SK-N-SH treated with all-trans-retinoic acid at 6 μM for 48 hours (cell line): ENCODE results near the gene MYO16.
A peak's percentile ranks its signal among the peaks of the same experiment; 100 is the strongest.

Source experiments
- ATAC-seq: fragments of 200-7000 bp; cut with Tn5 transposase; 3 replicates; pipeline ENCODE4 v1.9.1; 2020; ENCODE audit warnings: mild to moderate bottlenecking, moderate library complexity
- ARNTL ChIP-seq: fragments of 450-650 bp; formaldehyde crosslinking; IDR thresholded peaks from 2 replicates; pipeline ENCODE4 v1.5.0; 2020; ENCODE audit warnings: low read depth, mild to moderate bottlenecking, moderate library complexity, borderline replicate concordance
- BACH2 ChIP-seq: fragments of 250-450 bp; sonication (Bioruptor Pico); IDR thresholded peaks from 2 replicates; pipeline ENCODE4 v1.9.0; 2021; ENCODE audit warnings: mild to moderate bottlenecking, borderline replicate concordance
- CSDC2 ChIP-seq: fragments of 250-450 bp; sonication (Bioruptor Pico); IDR thresholded peaks from 2 replicates; pipeline ENCODE4 v1.5.0; 2020; ENCODE audit warnings: mild to moderate bottlenecking, moderate library complexity
- ESRRG ChIP-seq: fragments of 250-450 bp; sonication (Bioruptor Pico); IDR thresholded peaks from 2 replicates; pipeline ENCODE4 v1.6.1; 2021; ENCODE audit warnings: mild to moderate bottlenecking
- GLIS3 ChIP-seq: fragments of 250-450 bp; sonication (Bioruptor Pico); IDR thresholded peaks from 2 replicates; pipeline ENCODE4 v1.5.0; 2020; ENCODE audit warnings: mild to moderate bottlenecking, moderate library complexity
- ISL1 ChIP-seq: fragments of 250-450 bp; sonication (Bioruptor Pico); IDR thresholded peaks from 2 replicates; pipeline ENCODE4 v2.1.2; 2022; ENCODE audit warnings: mild to moderate bottlenecking, moderate library complexity
- OSR1 ChIP-seq: fragments of 250-450 bp; sonication (Bioruptor Pico); IDR thresholded peaks from 2 replicates; pipeline ENCODE4 v1.8.0; 2022; ENCODE audit warnings: moderate library complexity, mild to moderate bottlenecking, inconsistent platforms
- PPARA ChIP-seq: fragments of 250-450 bp; sonication (Bioruptor Pico); IDR thresholded peaks from 2 replicates; pipeline ENCODE4 v1.5.0; 2020; ENCODE audit warnings: mild to moderate bottlenecking, borderline replicate concordance
- RARB ChIP-seq: fragments of 250-450 bp; sonication (Bioruptor Pico); IDR thresholded peaks from 2 replicates; pipeline ENCODE4 v1.8.0; 2021; ENCODE audit warnings: mild to moderate bottlenecking, moderate library complexity
- SNAI2 ChIP-seq: fragments of 250-450 bp; sonication (Bioruptor Pico); IDR thresholded peaks from 2 replicates; pipeline ENCODE4 v1.5.0; 2020; ENCODE audit warnings: mild to moderate bottlenecking, moderate library complexity
- TCF4 ChIP-seq: fragments of 250-450 bp; sonication (Bioruptor Pico); IDR thresholded peaks from 2 replicates; pipeline ENCODE4 v1.8.0; 2021; ENCODE audit warnings: mild to moderate bottlenecking, moderate library complexity, borderline replicate concordance
- ZC3H10 ChIP-seq: fragments of 250-450 bp; sonication (Bioruptor Pico); IDR thresholded peaks from 2 replicates; pipeline ENCODE4 v1.5.1; 2021; ENCODE audit warnings: mild to moderate bottlenecking, moderate library complexity
- ZNF565 ChIP-seq: fragments of 450-650 bp; formaldehyde crosslinking; conservative IDR thresholded peaks from 2 replicates; pipeline ENCODE4 v1.5.0; 2020; ENCODE audit warnings: low read depth, mild to moderate bottlenecking, moderate library complexity
- ZNF70 ChIP-seq: fragments of 450-650 bp; formaldehyde crosslinking; IDR thresholded peaks from 2 replicates; pipeline ENCODE4 v1.5.0; 2020; ENCODE audit warnings: mild to moderate bottlenecking, moderate library complexity
- ZNF8 ChIP-seq: fragments of 450-650 bp; formaldehyde crosslinking; IDR thresholded peaks from 2 replicates; pipeline ENCODE4 v1.5.0; 2020; ENCODE audit warnings: mild to moderate bottlenecking, moderate library complexity
- TF ChIP-seq, protein P1 (sequence below): fragments of 250-450 bp; sonication (Bioruptor Pico); IDR thresholded peaks from 2 replicates; pipeline ENCODE4 v1.5.0; 2020; ENCODE audit warnings: mild to moderate bottlenecking, moderate library complexity
- TF ChIP-seq, protein P2 (sequence below): fragments of 250-450 bp; sonication (Bioruptor Pico); IDR thresholded peaks from 2 replicates; pipeline ENCODE4 v1.5.1; 2021; ENCODE audit warnings: mild to moderate bottlenecking, moderate library complexity
- TF ChIP-seq, protein P3 (sequence below): fragments of 250-450 bp; sonication (Bioruptor Pico); IDR thresholded peaks from 2 replicates; pipeline ENCODE4 v1.8.0; 2020; ENCODE audit warnings: mild to moderate bottlenecking, moderate library complexity, borderline replicate concordance
- TF ChIP-seq, protein P4 (sequence below): fragments of 250-450 bp; sonication (Bioruptor Pico); IDR thresholded peaks from 2 replicates; pipeline ENCODE4 v1.8.0; 2021; ENCODE audit warnings: low read depth, mild to moderate bottlenecking, moderate library complexity, borderline replicate concordance
- TF ChIP-seq, protein P5 (sequence below): fragments of 250-450 bp; sonication (Bioruptor Pico); IDR thresholded peaks from 2 replicates; pipeline ENCODE4 v1.5.1; 2020; ENCODE audit warnings: low read depth, mild to moderate bottlenecking, moderate library complexity

The MYO16 gene

DNA sequence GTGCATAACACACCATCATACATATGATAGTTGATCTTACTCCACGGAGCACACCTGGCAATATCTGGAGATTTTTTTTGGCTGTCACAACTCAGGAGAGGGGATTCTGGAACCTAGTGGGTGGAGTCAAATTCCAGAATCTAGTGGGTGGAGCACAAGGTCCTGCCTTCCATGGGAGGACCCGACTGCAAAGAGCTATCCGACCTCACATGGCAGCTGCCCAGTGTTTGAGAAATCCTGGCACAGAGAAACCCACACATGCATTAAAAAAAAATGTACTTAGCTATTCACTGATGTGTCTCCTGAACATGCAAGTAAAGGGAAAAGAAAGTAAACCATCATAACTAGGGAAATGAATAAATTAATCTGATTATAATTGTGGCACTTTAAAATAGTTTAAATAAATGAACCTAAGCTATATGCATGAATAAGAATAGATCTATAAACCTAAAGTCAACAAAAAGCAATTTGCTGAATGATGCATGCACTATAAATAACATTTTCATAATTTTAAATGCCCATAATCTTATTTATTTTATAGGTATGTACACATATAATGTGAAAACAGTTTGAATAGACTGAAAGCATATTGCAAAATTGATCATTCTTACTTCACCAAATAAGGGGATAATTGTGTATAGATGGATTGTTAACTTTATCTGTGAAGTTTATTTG, 300.3 kb downstream of the MYO16 start (continued):
- TF ChIP-seq, protein P1, sequence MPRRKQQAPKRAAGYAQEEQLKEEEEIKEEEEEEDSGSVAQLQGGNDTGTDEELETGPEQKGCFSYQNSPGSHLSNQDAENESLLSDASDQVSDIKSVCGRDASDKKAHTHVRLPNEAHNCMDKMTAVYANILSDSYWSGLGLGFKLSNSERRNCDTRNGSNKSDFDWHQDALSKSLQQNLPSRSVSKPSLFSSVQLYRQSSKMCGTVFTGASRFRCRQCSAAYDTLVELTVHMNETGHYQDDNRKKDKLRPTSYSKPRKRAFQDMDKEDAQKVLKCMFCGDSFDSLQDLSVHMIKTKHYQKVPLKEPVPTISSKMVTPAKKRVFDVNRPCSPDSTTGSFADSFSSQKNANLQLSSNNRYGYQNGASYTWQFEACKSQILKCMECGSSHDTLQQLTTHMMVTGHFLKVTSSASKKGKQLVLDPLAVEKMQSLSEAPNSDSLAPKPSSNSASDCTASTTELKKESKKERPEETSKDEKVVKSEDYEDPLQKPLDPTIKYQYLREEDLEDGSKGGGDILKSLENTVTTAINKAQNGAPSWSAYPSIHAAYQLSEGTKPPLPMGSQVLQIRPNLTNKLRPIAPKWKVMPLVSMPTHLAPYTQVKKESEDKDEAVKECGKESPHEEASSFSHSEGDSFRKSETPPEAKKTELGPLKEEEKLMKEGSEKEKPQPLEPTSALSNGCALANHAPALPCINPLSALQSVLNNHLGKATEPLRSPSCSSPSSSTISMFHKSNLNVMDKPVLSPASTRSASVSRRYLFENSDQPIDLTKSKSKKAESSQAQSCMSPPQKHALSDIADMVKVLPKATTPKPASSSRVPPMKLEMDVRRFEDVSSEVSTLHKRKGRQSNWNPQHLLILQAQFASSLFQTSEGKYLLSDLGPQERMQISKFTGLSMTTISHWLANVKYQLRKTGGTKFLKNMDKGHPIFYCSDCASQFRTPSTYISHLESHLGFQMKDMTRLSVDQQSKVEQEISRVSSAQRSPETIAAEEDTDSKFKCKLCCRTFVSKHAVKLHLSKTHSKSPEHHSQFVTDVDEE (CRISPR knock-in tag), result no peak
- no peak for TF ChIP-seq CSDC2 (CRISPR knock-in tag)
- no peak for TF ChIP-seq GLIS3 (CRISPR knock-in tag)
- no peak for TF ChIP-seq RARB
- TF ChIP-seq ARNTL (CRISPR knock-in tag), result no peak
- TF ChIP-seq TCF4, result no peak
- TF ChIP-seq ZC3H10, result no peak

DNA sequence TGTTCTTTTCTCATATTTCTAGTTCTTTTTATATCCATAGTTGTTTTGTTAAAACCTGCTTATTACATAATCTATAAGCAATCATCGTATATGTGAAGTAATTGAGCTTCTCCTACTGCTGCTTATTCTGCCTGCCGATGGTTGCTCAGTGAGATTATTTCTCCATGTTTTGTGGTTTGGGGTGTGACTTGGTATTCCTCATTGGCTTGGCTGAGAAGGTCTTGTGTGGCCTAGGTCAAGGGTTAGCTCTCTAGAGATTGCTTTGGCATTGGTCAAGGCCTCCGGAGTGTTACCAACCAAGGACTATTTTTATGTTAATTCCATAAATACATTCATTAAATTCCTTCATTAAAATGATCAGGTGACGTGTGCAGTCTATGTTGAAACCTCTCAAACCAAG, 302.8 kb downstream of the MYO16 start:
- ATAC-seq, result no peak
- TF ChIP-seq ZNF8 (CRISPR knock-in tag), result no peak
- TF ChIP-seq CSDC2 (CRISPR knock-in tag), result no peak
- TF ChIP-seq ISL1 (CRISPR knock-in tag), result no peak
- no peak for TF ChIP-seq ZC3H10
- TF ChIP-seq BACH2, result no peak
- TF ChIP-seq, protein P2, sequence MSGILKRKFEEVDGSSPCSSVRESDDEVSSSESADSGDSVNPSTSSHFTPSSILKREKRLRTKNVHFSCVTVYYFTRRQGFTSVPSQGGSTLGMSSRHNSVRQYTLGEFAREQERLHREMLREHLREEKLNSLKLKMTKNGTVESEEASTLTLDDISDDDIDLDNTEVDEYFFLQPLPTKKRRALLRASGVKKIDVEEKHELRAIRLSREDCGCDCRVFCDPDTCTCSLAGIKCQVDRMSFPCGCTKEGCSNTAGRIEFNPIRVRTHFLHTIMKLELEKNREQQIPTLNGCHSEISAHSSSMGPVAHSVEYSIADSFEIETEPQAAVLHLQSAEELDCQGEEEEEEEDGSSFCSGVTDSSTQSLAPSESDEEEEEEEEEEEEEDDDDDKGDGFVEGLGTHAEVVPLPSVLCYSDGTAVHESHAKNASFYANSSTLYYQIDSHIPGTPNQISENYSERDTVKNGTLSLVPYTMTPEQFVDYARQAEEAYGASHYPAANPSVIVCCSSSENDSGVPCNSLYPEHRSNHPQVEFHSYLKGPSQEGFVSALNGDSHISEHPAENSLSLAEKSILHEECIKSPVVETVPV (CRISPR knock-in tag), result no peak
- TF ChIP-seq, protein P3, sequence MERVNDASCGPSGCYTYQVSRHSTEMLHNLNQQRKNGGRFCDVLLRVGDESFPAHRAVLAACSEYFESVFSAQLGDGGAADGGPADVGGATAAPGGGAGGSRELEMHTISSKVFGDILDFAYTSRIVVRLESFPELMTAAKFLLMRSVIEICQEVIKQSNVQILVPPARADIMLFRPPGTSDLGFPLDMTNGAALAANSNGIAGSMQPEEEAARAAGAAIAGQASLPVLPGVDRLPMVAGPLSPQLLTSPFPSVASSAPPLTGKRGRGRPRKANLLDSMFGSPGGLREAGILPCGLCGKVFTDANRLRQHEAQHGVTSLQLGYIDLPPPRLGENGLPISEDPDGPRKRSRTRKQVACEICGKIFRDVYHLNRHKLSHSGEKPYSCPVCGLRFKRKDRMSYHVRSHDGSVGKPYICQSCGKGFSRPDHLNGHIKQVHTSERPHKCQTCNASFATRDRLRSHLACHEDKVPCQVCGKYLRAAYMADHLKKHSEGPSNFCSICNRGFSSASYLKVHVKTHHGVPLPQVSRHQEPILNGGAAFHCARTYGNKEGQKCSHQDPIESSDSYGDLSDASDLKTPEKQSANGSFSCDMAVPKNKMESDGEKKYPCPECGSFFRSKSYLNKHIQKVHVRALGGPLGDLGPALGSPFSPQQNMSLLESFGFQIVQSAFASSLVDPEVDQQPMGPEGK (CRISPR knock-in tag), result no peak
- TF ChIP-seq PPARA (CRISPR knock-in tag), result no peak
- TF ChIP-seq GLIS3 (CRISPR knock-in tag), result no peak
- TF ChIP-seq TCF4, result no peak
- TF ChIP-seq ZNF565, result no peak
- TF ChIP-seq ESRRG, result no peak
- TF ChIP-seq ZNF70, result no peak
- no peak for TF ChIP-seq SNAI2 (CRISPR knock-in tag)
- TF ChIP-seq, protein P1 (CRISPR knock-in tag), result no peak

DNA sequence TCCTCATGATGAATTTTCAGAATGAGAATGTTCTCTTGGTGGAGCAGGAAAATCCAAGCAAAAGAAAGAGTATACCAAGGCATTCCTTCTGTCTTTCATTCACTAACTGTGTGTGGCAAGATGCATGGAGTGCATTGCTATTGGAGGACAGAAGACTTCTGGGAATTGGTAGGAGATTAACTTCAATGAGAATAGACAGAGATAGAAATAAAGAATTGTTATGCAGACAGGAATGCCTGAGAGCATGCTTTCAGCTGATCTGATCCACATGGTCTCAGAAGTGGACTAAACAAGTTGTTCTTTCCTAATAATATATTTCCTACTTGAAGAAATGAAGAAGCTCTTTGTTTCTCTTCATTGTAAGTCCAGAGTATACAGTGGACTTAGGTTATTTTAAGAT, 303.6 kb downstream of the MYO16 start:
- peak; percentile 96 for ATAC-seq
- TF ChIP-seq, protein P1 (CRISPR knock-in tag), result no peak
- TF ChIP-seq, protein P4, sequence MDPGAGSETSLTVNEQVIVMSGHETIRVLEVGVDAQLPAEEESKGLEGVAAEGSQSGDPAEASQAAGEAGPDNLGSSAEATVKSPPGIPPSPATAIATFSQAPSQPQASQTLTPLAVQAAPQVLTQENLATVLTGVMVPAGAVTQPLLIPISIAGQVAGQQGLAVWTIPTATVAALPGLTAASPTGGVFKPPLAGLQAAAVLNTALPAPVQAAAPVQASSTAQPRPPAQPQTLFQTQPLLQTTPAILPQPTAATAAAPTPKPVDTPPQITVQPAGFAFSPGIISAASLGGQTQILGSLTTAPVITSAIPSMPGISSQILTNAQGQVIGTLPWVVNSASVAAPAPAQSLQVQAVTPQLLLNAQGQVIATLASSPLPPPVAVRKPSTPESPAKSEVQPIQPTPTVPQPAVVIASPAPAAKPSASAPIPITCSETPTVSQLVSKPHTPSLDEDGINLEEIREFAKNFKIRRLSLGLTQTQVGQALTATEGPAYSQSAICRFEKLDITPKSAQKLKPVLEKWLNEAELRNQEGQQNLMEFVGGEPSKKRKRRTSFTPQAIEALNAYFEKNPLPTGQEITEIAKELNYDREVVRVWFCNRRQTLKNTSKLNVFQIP, result no peak
- TF ChIP-seq CSDC2 (CRISPR knock-in tag) (no peak), ISL1 (CRISPR knock-in tag) (no peak), ESRRG (no peak), ZNF70 (no peak), PPARA (CRISPR knock-in tag) (no peak), OSR1 (CRISPR knock-in tag) (no peak), ZNF565 (no peak), ZNF8 (CRISPR knock-in tag) (no peak), TCF4 (no peak)
- TF ChIP-seq, protein P2 (CRISPR knock-in tag), result no peak
- TF ChIP-seq, protein P5, sequence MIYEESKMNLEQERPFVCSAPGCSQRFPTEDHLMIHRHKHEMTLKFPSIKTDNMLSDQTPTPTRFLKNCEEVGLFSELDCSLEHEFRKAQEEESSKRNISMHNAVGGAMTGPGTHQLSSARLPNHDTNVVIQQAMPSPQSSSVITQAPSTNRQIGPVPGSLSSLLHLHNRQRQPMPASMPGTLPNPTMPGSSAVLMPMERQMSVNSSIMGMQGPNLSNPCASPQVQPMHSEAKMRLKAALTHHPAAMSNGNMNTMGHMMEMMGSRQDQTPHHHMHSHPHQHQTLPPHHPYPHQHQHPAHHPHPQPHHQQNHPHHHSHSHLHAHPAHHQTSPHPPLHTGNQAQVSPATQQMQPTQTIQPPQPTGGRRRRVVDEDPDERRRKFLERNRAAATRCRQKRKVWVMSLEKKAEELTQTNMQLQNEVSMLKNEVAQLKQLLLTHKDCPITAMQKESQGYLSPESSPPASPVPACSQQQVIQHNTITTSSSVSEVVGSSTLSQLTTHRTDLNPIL (CRISPR knock-in tag), result no peak
